GM12891 (cell line): ENCODE measurements around the gene TTC27.
"Not testable (repeated sequence)": the region's sequence is repeated elsewhere in the genome, so short reads cannot be mapped to it uniquely, and the experiment has no call there.

Source experiments
- DNase-seq: peaks from one replicate; pipeline ENCODE4 v3.0.0; 2011; ENCODE audit warnings: low spot score; ENCODE audit not compliant: insufficient read length
- FAIRE-seq: peaks from 2 replicates; lab custom pipeline; 2011; peaks lifted over from hg19 to GRCh38; lab: Jason Lieb, UNC
- PAX5 ChIP-seq: IDR thresholded peaks from 2 replicates; pipeline ENCODE4 v1.6.1; 2011; ENCODE audit warnings: low read length, moderate library complexity, mild to moderate bottlenecking; ENCODE audit not compliant: insufficient read depth, severe bottlenecking
- POLR2A ChIP-seq: IDR thresholded peaks from 2 replicates; pipeline ENCODE4 v1.6.1; 2011; ENCODE audit warnings: low read depth, low read length, control low read depth
- POLR2AphosphoS5 ChIP-seq: IDR thresholded peaks from 2 replicates; pipeline ENCODE4 v1.6.1; 2011; ENCODE audit warnings: low read depth, low read length, control low read depth
- POU2F2 ChIP-seq: IDR thresholded peaks from 2 replicates; pipeline ENCODE4 v1.6.1; 2011; ENCODE audit warnings: low read depth, mild to moderate bottlenecking, control low read depth, low read length, moderate library complexity
- SPI1 ChIP-seq: IDR thresholded peaks from 2 replicates; pipeline ENCODE4 v1.6.1; 2011; ENCODE audit warnings: low read depth, low read length, control low read depth
- TAF1 ChIP-seq: IDR thresholded peaks from 2 replicates; pipeline ENCODE4 v1.6.1; 2011; ENCODE audit warnings: low read depth, low read length, control low read depth

The TTC27 gene

DNA sequence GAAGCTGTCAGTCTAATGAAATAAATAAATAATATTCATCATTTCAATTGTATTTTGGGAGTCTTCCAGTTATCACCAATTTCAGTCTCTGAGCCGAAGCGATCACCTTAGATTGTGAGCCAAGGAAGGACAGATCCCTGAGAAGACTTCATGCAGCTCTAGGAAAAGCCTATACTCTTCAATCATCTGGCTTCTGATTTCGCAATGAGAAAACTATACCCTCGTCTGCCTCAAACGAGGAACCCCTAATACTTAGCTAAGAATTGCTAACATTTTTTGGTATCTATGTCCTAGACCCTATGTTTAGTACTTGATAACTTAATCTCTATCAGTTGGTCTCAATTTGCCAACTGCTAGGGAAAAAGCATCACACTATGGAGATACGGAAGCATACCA is 4.5 kb upstream of the TTC27 start:
- FAIRE-seq (no peak), DNase-seq (no peak)
- no peak for TF ChIP-seq SPI1
- no peak for TF ChIP-seq PAX5
- no peak for TF ChIP-seq POLR2AphosphoS5
- no peak for TF ChIP-seq POLR2A
- TF ChIP-seq POU2F2: no peak
- TF ChIP-seq TAF1: no peak

- no peak for TF ChIP-seq POLR2AphosphoS5
- TF ChIP-seq POU2F2: no peak
- TF ChIP-seq PAX5: no peak
- FAIRE-seq (no peak), DNase-seq (no peak)
Observed at GRCh38 chr2:32624812-32625211, 3.0 kb upstream of the TTC27 start.

DNA sequence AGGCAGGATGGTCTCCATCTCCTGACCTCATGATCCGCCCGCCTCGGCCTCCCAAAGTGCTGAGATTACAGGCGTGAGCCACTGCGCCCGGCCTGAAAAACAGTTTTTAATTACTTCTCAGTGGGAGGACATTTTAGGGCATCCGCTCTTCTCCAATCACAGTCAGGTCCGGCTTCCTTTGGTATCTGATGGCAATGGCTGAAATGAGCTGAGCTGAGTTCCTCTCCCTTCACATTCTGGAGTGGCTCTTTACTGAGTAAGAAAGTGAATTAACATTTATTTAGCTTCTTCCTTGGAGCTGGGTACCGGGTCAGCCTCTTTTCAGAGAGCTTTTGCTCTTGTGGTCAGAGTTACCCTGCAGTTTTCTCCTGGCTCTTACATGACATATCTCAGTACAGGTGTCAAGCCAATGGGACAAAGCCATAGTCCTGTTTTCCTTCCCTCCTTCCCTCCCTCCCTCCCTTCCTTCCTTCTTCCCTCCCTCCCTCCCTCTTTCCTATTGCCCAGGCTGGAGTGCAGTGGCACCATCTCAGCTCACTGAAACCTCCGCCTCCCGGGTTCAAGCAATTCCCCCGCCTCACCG is 1.1 kb upstream of the TTC27 start:
- FAIRE-seq (no peak), DNase-seq (no peak)
- TF ChIP-seq SPI1 (no peak), PAX5 (no peak), POLR2A (no peak), POLR2AphosphoS5 (no peak), POU2F2 (no peak), TAF1 (no peak)

DNA sequence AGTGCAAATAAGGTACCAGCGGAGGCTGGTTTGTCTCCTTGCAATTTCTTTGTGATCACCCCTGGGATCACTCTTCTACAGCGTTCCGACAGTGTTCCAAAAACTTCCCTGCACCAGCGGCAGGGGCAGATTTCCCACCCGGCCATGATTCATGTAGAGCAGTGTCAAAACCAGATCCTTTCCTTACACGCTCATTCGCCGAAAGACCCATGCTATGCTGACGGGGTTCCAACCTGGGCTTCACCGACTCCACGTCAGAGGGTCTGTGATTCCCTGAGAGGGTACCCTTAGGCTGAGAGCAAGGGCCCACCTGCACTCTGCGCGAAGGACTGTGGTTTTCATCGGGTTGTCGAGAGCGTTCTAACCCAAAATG is 423 bp upstream of the TTC27 start:
- TF ChIP-seq TAF1 (no peak), SPI1 (no peak), PAX5 (no peak), POU2F2 (no peak), POLR2A (no peak), POLR2AphosphoS5 (no peak)
- no peak for DNase-seq
- no peak for FAIRE-seq

DNA sequence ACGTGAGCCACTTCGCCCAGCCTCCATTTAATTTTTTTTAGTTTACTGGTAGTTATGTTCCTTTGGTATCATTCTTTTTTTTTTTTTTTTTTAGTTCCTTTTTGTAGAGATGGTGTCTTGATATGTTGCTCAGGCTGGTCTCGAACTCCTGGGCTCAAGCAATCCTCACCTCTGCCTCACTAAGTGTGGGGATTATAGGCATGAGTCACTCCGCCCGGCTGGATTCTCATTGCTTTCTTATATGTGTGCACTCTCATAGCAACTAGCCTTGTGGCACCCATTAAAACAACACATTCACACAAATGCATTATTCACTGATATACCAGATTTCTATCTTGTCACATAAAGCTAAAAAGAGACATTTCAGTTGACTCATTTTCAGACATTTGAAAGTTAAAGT is 4.2 kb downstream of the TTC27 start:
- DNase-seq (no peak), FAIRE-seq (no peak)
- no peak for TF ChIP-seq POLR2A
- TF ChIP-seq PAX5: no peak

GRCh38 chr2:32633040-32633439 is 5.2 kb downstream of the TTC27 start:
- DNase-seq (no peak), FAIRE-seq (no peak)
- TF ChIP-seq PAX5: no peak
- no peak for TF ChIP-seq POU2F2
- TF ChIP-seq TAF1: no peak
- no peak for TF ChIP-seq SPI1
- TF ChIP-seq POLR2A: no peak
- TF ChIP-seq POLR2AphosphoS5: no peak

DNA sequence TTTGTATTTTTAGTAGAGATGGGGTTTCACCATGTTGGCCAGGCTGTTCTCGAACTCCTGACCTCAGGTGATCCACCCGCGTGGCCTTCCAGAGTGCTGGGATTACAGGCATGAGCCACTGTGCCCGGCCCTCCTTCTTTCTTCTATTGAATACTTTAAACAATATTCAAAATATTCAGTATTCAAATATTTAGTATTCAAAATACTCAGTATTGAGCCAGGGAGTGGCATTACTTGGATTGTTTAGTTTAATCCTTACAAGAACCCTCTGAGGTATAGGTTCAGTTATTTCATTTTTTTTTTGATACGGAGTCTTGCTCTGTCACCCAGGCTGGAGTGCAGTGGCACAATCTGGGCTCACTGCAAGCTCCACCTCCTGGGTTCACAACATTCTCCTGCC is 10.7 kb downstream of the TTC27 start:
- FAIRE-seq, DNase-seq: not testable (repeated sequence)

DNA sequence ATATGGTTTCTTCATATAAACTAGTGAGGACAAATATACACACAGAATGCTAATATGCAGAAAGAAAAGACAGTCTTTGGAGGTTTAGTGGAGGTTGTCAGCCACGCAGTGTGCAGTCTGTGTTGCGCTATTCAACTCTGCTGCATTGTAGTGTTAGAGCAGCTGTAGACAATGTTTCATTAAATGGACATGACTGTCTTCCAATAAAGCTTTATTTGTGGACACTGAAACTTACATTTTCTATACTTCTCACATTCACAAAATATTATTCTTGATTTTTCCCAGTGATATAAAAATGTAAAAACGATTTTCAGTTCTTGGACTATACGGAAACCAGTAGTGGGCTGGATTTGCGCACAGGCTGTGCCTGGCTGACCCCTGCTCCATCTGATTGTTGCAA is 13.3 kb downstream of the TTC27 start:
- FAIRE-seq (no peak), DNase-seq (no peak)
- no peak for TF ChIP-seq SPI1

GRCh38 chr2:32647180-32647651 is 19.4 kb downstream of the TTC27 start:
- no peak for FAIRE-seq
- no peak for DNase-seq
- TF ChIP-seq POLR2A (no peak), POLR2AphosphoS5 (no peak), SPI1 (no peak), PAX5 (no peak), TAF1 (no peak), POU2F2 (no peak)

DNA sequence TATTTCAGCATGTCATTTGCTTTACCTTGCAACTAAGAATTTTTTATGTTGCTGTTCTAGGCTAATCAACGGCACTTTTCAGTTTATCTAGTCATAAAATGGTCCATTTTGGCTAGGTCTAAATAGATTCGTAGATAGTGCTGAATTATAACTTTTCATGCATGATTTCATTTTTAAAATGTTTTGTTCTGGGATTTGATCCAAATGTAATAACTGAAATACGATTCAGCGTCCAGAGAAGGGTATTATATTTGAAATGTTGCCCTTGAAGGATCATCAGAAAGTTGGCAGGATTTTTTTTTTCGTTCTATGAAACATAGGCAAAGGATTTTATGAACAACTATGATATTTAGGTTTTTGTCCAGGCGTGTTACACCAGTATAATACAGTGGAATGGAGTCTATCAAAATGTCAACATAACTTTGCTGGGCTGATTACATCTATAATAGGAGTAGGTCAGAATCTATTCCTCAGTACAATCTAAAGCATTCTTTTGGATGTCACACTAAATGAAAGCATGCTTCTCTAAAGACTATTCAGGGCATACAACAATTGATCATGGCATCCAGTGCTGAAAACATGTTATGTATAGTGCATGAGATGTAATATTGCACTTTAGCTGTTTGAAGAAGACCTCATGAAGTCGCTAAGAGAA is 24.8 kb downstream of the TTC27 start:
- TF ChIP-seq POLR2AphosphoS5 (no peak), POU2F2 (no peak), TAF1 (no peak), SPI1 (no peak), POLR2A (no peak), PAX5 (no peak)
- DNase-seq (no peak), FAIRE-seq (no peak)

DNA sequence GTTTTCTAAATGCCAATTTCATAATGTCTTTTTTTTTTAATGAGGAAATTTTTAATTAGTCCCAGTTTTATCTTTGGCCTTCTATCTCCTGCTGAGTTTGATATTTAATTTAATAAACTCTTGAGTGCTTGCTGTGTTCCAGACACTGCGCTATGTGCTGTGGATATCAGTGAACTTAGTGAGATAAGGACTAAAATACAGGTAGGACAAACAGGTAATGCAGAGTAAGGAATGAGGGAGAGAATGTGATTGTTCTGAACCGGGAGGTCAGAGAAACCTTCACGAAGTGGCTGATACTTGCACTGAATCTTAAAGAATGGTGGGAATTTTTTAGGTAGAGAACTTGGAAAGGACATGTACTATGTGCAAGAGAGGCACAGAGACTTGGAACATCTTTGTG is 28.2 kb downstream of the TTC27 start:
- no peak for FAIRE-seq

More for the DNA sequence above, 28.2 kb downstream of the TTC27 start:
- no peak for TF ChIP-seq PAX5
- TF ChIP-seq POU2F2: no peak
- TF ChIP-seq POLR2AphosphoS5: no peak
- TF ChIP-seq TAF1: no peak
- DNase-seq: no peak
